SU-DHL-6 (cell line): Measurements from ENCODE around the gene CACNG1.

ENCODE experiments used
- EZH2phosphoT487 ChIP-seq: fragments of 200-600 bp; sonication (generic), shearing (Covaris generic); conservative IDR thresholded peaks from 2 replicates; pipeline ENCODE4 v1.6.1; 2018; ENCODE audit warnings: mild to moderate bottlenecking, antibody characterized with exemption, low read length, moderate library complexity, mixed read lengths
- TF ChIP-seq, protein P1 (sequence below): fragments of 200-600 bp; sonication (generic); IDR thresholded peaks from one replicate; pipeline ENCODE4 v1.5.1; 2017; ENCODE audit warnings: antibody characterized with exemption, mild to moderate bottlenecking, low read length, moderate library complexity; ENCODE audit not compliant: insufficient read depth, poor library complexity, severe bottlenecking

DNA sequence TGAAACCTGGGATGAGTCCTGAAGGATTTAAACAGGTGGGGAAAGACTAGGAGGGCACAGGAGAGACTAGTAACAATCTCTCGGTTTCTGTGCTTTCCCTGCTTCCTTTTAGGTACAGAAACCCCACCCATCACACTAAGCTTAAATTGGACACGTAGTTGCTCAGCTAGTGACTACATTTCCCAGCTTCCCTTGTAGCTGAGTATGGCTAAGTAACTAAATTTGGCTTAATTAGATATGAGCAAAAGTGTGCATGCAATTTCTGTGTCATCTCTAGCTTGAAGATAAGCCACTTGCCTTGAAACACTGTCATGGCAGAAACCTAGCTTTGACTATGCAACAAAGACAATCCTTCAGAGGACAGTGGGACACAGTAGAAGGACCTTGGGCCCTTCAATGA, 36.5 kb downstream of the CACNG1 start:
- TF ChIP-seq, protein P1, sequence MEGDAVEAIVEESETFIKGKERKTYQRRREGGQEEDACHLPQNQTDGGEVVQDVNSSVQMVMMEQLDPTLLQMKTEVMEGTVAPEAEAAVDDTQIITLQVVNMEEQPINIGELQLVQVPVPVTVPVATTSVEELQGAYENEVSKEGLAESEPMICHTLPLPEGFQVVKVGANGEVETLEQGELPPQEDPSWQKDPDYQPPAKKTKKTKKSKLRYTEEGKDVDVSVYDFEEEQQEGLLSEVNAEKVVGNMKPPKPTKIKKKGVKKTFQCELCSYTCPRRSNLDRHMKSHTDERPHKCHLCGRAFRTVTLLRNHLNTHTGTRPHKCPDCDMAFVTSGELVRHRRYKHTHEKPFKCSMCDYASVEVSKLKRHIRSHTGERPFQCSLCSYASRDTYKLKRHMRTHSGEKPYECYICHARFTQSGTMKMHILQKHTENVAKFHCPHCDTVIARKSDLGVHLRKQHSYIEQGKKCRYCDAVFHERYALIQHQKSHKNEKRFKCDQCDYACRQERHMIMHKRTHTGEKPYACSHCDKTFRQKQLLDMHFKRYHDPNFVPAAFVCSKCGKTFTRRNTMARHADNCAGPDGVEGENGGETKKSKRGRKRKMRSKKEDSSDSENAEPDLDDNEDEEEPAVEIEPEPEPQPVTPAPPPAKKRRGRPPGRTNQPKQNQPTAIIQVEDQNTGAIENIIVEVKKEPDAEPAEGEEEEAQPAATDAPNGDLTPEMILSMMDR = no peak
- TF ChIP-seq EZH2phosphoT487 = no peak
